Stimulated activated CD8-positive, alpha-beta memory T cell treated with anti-CD3 and anti-CD28 coated beads, Interleukin-15, amount 100 ng/mL, for 4 hours (primary cell): ENCODE results near the gene DDX5.
A peak's percentile ranks its signal among the peaks of the same experiment; 100 is the strongest.

Experiments used
- DNase-seq, 2 donors: peaks; one replicate each; pipeline ENCODE4 v3.0.0-alpha.2; 2020; ENCODE audit warnings: low read depth in 2 of 2

The DDX5 gene

DNA sequence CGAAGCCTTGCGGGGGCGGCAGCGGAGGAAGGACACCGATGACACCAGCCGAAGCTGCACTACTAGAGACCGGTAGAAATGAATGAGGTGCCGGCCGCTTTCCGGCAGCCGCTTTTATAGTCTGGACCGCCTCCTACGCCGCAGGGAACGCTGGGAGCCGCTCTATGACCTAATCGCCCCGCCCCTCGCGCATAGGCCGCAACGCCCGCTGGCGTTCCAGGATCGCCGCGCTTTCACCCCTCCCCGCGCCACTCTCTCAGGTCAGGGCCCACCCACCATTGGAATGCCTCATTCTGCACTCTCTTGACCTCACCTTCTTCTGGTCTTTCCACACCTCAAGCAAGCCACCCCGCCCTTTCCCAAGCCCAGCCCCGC, at the start of gene DDX5:
DDX5 (minus strand) TSS at position 89 of the 375 bp plus-strand sequence. CDS start 170 bp downstream, outside the sequence.
- peak; percentile 95 to 96 for DNase-seq

DNA sequence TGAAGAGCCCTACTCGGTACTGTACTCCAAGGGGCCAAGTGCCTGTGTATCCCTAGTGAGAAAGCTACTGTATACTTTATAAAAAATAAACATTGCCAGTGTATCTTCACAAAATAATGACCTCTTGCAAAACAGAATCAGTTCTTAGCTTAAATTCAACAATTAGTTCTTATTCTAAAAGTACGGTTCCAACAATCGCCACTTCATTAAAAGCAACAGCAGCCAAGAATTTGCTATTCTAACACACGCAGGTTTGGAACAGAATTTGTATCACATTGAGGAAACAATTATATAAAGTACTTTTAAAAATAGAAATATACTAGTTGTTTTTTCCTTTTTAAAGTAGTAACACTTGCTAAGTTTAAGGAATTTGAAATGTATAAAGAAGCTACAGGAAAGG, 49.2 kb upstream of the DDX5 start:
- no peak for DNase-seq

DNA sequence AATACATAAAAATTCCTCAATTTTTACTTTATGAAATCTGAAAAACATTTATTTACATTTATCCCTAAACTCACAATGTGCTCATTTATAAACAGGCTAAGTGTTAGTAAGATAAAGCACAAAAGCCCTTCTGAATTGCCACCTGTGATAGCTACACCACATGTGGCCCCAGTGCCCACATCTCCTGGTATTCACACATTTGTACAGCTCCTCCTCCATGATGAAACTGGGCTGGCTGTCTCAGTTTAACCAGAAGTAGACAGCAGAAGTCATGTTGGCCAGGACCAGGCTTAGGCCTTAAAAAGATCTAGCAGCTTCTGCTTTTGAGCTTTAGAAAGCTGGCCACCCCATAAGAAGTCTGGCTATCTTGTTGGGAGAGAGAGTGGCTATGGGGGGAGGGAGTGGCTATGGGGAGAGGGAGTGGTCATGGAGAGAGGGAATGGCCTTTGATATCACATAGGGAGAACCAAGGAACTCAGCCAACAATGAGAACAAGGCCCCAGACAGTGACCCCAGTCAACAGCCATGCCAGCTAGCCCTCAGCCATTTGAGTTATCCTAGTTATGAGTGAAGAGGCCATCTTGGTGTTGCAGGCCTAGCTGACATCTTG, 48.0 kb upstream of the DDX5 start:
- DNase-seq, result no peak

DNA sequence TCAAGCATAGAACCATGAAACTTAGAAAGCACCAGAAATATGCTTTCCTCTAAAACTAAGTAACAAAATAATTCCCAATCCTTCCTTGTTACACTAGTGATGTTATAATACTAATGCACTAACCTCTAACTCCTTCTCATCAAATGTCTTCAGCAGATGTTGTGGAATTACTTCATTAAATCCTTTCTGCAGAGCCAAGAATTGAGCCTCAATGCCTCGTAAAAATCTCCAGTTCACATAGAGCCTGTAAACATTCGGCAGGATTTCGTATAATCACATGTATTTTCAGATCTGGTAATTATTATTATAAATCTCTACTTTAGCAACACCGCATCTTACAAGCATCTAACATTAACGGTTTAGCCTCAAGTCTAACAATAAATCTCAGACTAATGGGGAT, 45.4 kb upstream of the DDX5 start:
- DNase-seq, result no peak

DNA sequence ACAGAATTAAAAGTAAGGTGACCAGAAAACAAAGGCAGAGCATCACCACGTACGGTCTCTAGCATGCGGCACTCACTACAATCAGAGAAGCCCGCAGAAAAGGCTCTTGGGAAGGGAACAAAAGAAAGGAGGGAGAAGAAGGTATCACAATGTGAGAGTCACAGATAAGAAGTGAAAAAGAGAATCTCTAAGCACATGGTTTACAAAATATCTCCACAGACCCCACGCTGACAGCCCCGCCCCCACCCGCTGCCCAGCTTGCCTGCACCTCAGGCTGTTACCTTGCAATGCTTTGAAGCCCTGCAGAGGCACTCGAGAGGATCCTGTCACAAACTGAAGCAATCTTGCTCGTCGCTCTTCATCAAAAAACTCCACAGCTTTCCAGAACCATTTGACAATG, 41.2 kb upstream of the DDX5 start:
- DNase-seq, result no peak

DNA sequence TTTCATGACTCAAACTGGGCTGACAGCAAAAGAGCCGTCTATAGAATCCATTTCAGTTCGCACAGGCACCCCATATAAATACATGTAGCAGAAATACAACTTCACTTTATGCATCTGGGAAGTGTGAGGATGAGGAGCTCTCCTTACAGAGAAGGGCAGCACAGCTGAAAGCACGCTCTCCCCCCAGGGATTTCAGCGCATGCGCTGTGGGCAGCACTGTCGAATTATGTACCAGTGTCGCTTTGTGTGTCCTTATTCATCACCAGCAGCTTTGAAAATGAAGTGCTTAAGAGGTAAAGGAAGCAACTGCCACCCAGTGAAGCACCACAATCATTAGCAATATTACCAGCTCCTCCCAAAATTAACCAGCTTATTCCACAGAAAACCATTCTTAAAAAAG, 40.6 kb upstream of the DDX5 start:
- no peak for DNase-seq

DNA sequence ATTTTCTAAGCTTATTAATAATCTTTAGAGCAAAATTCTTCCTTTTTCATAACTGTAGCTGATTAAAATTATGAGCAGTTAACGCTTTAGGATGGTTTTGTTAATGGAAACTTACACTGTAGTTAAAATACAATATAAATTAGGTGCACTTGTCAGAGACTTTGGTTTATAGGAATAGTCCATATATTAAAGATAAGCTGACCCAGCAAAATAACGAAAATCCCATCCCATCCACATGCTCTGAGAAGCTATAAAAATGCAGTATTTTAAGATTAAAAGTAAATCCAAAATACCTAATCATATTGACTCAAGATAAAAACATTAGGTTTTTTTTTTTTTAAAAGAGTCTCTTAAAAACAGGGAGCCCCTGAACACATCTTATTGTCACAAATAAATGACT, 38.7 kb upstream of the DDX5 start:
- no peak for DNase-seq

DNA sequence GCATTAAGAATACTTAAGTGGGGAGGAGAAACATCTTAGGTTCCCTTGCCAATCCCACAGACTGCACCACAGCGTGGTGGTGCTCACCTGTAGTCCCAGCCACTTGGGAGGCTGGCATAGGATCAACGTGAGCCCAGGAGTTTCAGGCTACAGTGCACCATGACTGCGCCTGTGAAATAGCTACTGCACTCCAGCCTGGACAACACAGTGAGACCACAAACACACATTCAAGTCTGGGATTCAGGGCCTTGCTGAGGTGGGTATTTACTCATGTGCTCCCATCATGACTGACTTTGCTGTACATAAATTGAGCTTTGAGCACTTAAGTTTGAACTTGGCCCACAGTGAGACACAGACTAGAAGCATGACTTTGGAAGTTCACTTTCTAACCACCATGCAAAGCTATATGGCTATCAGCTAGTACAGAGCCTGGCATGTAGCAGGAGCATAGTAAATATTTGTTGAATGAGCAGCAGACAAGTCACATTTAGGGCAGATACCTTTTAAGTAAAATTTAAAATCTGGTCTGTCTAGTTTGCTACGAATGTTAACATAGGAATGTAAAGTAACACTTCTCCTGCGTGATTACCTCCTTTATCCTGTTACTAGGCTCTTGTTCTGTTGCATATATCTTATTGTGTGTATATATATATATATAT, 34.2 kb upstream of the DDX5 start:
- DNase-seq, result no peak

DNA sequence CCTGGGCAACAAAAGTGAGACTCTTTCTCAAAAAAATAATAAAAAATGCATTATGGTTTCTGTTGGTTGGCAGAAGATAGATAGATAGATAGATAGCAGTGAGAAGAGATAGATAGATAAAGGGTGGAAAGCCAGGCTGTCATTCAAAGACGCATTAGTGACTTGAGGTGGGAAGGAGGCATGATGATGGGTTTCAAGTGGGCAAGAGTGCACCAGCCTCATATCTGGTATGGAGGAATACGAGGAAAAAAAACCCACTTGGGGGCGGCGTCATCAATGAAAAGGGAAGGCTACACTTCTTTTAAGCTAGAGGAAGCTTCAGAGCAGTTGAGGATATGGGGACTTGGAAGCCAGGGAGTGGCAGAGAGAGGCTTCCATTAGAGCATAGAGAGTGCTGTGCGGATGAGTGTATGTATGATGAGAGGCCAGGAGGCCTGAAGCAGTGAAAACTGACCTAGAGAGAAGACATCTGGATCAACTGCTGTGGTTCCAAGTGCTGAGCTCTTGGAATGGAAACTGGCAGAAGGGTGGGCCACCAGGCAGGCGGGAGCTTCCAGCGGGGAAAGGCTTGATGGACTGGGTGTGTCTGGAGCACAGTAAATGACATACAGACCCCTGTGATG, 32.5 kb upstream of the DDX5 start:
- DNase-seq, result no peak

DNA sequence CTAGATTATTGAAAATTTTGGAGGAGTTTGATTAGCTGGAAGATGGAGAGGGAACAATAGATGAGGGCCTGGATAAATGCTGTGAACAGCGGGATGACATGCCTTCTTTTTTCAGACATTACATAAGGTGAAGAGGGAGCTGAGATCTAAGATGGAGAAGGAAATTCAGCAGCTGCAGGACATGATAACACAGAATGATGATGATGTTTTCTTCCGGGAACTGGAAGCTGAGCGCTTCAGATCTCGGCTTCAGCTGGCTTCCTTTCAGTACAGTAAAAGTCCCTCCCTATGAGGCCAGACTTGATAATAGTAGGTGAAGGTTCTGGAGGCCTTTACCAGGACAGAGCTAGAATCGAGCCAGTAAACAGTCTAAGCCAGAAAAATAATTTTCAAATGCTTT, 31.4 kb upstream of the DDX5 start:
- DNase-seq, result no peak

DNA sequence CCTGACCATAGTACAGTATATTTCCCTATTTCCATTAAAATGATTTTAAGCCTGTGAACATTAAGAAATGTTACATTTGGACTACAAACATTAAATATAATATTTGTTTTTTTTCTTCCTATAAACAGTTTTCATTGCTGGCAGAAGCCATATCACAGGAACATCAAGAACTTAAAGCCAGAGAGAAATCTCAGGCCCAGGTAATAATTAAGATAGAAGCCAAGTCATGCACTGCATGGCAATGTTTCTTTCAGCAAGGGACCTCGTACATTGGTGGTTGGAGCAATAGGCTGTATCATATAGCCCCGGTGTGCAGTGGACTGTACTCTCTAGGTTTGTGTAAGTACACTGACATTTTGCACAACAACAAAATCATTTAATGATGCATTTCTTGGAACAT, 30.8 kb upstream of the DDX5 start:
- DNase-seq, result no peak

DNA sequence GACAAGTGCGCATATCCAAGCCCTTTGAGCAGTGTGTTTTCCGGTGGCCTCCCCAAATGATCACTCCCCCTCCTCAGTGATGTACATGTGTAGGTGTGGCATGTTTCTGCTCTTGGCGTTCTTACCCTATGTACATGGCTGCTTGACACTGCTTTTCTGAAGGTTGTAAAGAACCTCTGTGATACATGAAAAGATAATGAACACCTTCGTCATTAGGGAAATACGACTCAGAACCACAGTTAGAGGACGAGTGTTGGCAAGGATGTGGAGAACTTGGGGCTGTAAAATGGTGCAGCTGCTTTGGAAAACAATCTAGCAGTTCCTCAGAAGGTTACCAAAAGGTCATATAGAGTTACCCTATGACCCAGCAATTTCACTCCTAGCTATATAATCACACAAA, 29.3 kb upstream of the DDX5 start:
- no peak for DNase-seq

DNA sequence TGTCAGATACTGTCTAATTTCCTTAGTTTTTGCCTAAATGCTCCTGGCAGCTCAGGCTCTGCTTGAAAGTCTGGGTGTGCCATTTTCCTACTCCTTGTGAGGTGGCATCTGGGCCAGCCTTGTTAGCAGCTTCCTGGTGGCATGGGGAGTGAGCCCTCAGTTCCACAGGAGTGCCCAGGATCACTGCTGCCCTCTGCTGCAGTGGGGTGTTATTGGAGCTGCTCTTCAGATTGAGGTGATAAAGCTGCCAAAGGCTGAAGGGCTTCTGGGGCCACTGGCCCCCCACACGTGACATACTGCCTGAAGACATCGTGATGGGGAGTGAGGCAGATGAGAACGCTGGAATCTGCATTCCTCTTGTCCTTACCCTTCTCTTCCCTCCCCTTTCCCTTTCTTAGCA, 28.1 kb upstream of the DDX5 start:
- DNase-seq, result no peak

DNA sequence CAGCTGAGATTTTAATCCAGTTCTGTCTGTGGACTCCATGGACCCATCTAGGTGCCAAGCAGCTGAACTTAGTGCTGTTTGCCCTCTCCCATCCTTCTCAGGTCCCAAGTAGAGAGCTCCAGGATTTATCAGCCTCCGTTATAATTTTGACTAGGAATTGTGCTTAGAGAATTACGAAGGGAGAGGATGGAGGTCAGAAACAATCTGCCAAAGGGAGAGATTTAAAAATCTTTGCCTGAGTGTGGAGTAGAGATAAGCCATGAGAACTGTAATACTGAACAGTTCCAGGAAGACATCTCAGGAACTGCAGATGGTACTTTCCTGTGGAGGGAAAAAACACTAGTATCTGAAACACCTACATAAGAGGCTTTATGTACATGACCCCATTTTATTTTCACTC, 27.7 kb upstream of the DDX5 start:
- DNase-seq, result no peak

DNA sequence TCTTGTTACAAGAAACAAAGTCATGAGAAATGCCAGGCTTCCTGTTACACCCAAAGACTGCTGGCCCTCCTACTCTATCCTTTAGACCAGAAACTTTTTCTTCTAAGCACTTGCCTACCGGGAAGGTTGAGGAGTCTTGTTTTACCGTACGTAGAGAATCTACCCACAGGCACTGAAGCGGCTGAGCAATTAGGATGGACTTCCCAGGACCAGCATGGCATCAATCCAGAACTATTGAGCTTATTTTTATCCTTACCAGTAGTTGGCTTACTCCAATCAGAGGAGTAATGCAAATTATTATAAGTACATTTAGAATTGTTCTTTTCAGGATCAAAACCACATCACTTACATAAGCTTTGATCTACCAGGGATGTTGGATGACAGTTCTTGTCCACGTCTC, 26.3 kb upstream of the DDX5 start:
- DNase-seq, result no peak

DNA sequence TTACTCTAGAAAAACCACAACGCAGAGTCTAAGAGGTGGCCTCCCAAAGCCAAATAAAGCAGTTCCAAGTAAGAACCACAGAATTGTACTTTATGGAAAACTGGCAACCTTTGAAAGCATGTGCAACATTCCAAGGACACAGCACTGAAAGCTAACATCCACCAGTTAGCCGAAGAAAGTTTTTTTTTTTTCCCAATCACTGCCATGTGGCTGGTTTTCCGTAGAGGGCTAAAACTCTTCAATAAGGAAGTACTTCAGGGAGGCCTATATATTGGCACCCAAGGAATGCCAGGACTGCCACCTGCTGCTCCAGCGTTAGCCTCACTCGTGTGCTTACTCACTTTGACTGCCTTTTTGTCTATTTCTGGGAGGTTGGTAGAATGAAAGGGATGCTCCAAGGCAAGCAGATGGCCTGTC, 25.9 kb upstream of the DDX5 start:
- no peak for DNase-seq

DNA sequence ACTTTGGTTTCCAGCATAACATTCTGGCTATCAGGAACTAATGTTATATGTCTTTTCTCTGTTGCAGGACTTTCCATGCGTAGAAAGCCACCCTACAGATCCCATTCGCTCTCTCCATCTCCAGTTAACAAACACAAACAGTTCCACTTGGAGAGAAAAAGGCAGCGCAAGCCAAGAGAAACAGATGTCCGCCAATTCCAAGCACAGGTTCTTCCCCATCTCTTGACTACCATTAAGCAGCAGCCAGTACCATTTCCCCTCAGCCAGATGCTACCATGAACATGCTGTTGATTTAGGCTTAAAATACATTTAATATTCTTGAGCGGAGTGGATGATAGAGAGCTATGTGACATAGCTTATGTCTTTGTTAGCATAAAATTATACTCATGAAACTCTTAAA, 23.1 kb upstream of the DDX5 start:
- no peak for DNase-seq

DNA sequence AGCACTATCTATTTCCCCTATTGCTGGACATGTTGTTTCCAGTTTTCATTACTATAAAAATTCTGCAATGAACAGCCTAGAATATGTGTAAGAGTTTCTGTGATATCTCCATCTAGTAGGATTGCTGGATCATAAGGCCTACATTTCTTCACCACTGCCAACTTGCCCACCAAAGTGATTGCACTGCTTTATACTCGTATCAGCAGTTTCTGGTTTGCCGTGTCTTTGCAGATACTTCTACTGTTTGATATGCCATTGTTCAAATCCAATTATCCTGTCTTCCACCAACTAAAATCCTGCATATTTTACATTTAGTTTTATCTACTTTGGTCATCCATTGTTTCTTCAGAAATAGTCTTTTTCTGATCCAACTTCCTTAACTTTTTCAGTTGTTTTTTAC, 21.8 kb upstream of the DDX5 start:
- DNase-seq, result no peak

DNA sequence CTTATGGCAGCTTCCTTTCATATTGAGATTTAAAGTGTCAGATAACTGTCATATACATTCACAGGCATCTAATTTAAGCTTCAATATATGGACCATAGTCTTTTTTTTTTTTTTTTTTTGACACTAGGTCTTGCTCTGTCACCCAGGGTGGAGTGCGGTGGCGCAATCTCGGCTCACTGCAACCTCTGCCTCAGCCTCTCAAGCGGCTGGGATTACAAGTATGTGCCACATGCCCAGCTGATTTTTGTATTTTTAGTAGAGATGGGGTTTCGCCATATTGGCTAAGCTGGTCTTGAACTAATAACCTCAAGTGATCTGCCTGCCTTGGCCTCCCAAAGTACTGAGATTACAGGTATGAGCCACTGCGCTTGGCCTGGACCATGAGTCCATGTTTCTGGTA, 14.3 kb upstream of the DDX5 start:
- DNase-seq, result no peak

DNA sequence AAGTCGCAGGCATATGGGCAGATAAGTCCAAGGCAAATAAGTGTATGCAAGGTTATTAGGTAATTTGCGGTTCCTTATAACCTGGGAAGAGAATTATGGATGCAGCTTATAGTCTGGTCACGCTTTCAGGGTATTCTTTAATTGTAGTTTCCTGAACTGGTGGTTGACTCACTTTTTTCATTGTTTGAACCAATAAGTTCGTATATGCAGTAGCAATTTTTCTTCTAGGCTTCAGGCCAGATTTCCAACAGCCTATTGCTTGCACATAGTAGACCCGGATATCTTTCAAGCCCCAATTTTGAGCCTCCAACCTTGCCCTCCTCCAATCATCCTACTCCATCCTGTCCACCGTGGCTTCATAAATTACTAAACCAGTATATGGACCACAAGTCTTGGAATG, 13.5 kb upstream of the DDX5 start:
- DNase-seq, result no peak

DNA sequence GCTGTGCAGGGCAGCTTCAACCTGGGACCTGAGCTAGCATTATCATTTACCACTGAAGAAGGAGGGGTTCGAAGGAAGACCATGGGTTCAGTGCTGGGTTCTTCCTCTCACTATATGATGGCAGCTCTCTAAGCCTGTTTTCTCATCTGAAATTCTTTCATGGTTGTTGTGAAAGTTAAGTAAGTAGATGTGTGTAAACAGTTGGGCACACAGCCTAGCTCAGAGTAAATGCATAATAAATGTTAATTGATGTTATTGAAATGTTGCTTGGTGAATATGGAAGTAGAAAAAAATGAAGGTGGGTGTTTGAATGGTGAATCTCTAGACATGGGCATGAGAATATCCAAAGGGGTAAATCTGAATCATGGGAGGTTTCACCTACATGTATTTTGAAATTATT, 9.7 kb upstream of the DDX5 start:
- DNase-seq, result no peak

DNA sequence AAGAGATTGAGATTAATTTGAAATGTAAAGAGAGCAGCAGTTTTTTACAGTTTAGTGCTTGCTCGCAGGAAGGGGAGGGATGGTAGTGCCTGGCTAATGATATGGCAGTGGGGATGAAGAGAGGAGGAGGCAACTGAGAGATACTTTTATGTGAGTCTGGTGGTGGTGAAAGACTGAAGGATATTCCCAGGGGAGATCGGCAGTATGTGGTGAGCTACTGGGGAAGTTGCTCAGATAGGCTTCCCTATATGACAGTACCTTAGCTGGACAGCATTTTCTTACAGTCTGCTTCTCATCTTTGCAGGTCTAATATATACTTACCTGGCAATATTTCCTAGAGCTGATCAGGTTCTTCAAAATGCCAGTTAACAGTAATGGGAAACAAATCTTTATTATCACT, 9.3 kb upstream of the DDX5 start:
- no peak for DNase-seq

DNA sequence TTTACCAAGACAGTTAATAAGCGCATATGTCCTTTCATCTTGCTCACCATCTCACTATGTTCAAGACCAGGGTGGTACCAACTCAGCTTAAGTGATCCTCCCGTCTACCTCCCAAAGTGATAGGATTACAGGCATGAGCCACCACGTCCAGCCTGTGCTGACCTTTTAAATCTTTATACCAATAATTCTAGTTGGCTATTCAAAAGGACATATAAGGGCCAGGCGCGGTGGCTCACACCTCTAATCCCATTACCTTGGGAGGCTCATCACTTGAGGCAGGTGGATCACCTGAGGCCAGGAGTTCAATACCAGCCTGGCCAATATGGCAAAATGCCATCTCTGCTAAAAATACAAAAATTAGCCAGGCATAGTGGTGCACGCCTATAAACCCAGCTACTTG, 3.1 kb upstream of the DDX5 start:
- no peak for DNase-seq

DNA sequence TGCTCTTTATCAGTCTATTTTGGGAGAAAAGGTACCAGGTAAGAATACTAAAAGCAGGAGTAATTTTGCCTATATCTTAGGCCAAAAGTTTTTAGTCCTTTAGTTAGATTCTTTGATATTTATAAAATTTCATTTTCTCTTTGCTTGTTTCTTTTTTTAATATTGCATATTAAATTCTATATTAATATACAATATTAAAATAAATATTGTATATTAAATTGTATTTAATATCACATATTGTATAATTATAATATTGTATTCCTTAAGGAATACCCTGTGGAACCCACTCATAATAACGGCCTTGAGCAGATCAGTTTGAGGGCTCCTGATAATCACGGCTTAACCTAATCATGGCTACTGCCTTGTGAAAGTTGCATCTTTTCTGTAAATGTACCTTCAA, 2.6 kb upstream of the DDX5 start:
- no peak for DNase-seq
